Measurements from ENCODE around the gene ITPK1. TPM values are rescaled to one million over a fixed set of nuclear protein-coding genes. Genes with fewer than 3 reads are reported as not detected.

Gene ITPK1
- 27.2 and 43.3 TPM in 2 replicates for total RNA-seq

GRCh38 chr14:93115821-93116675 is at the start of gene ITPK1:
Gene ITPK1 (minus strand): TSS chr14:93115925. CDS start chr14:93115163, 762 bp downstream.

GRCh38 chr14:92922883-92923743 is 192.6 kb downstream of the ITPK1 start, which contains the start of gene CHGA:
Gene CHGA (plus strand): TSS chr14:92923150. CDS start chr14:92923360, 210 bp downstream.

Other genes starting within 250 kb of the ITPK1 start
- gene CHGA, start 192.8 kb downstream of the ITPK1 start, total RNA-seq = not detected in 2 replicates
- 13.9 and 20.0 TPM in 2 replicates for gene MOAP1, start 69.0 kb upstream of the ITPK1 start, total RNA-seq
- gene LYSET, start 69.4 kb upstream of the ITPK1 start, total RNA-seq = 10.9 and 17.8 TPM in 2 replicates
- gene GON7, start 91.1 kb upstream of the ITPK1 start, total RNA-seq = 5.1 and 8.2 TPM in 2 replicates
- 8.4 and 10.2 TPM in 2 replicates for gene UBR7, start 91.3 kb upstream of the ITPK1 start, total RNA-seq
- 23.4 and 29.9 TPM in 2 replicates for gene BTBD7, start 217.1 kb upstream of the ITPK1 start, total RNA-seq
- not detected in 2 replicates for gene COX8C, start 231.3 kb upstream of the ITPK1 start, total RNA-seq

Measured in tracheal epithelial cell (primary cell).